Endodermal cell (in vitro differentiated cells): Measurements from ENCODE around the gene GATA2. TPM values are rescaled to one million over a fixed set of nuclear protein-coding genes. Genes with fewer than 3 reads are reported as not detected.
A peak's percentile ranks its signal among the peaks of the same experiment; 100 is the strongest.

Experiments used
- DNase-seq: peaks from one replicate; pipeline ENCODE4 v3.0.0-alpha.2; 2017
- H3K27ac ChIP-seq: 2 replicates; pipeline ENCODE4 v1.5.1; 2013; ENCODE audit warnings: mild to moderate bottlenecking, low read depth, low read length, moderate library complexity
- H3K27me3 ChIP-seq: 2 replicates; pipeline ENCODE4 v1.6.1; 2013; ENCODE audit warnings: mild to moderate bottlenecking, low read length, moderate library complexity; ENCODE audit not compliant: insufficient read depth, control insufficient read depth, poor library complexity, severe bottlenecking
- H3K36me3 ChIP-seq: 2 replicates; pipeline ENCODE4 v1.7.0; 2013; ENCODE audit warnings: mild to moderate bottlenecking, low read length, moderate library complexity; ENCODE audit not compliant: control insufficient read depth, insufficient read depth
- H3K4me1 ChIP-seq: one replicate; pipeline ENCODE4 v1.7.0; 2013; ENCODE audit warnings: low read length; ENCODE audit not compliant: control insufficient read depth, insufficient read depth
- H3K4me3 ChIP-seq: 2 replicates; pipeline ENCODE4 v1.5.1; 2013; ENCODE audit warnings: mild to moderate bottlenecking, low read length, moderate library complexity
- H3K9ac ChIP-seq: 2 replicates; pipeline ENCODE4 v1.6.1; 2013; ENCODE audit warnings: mild to moderate bottlenecking, low read length, moderate library complexity; ENCODE audit not compliant: poor library complexity, severe bottlenecking; ENCODE audit errors: extremely low read depth
- H3K9me3 ChIP-seq: 2 replicates; pipeline ENCODE4 v1.6.1; 2013; ENCODE audit warnings: mild to moderate bottlenecking, low read length, moderate library complexity; ENCODE audit not compliant: control insufficient read depth
- H3K27ac Mint-ChIP-seq: 2 replicates; pipeline ENCODE4 v1.8.0; 2020; ENCODE audit warnings: mixed read lengths
- H3K27me3 Mint-ChIP-seq: 2 replicates; pipeline ENCODE4 v1.8.0; 2021; ENCODE audit warnings: mild to moderate bottlenecking, mixed read lengths; ENCODE audit not compliant: insufficient read depth
- H3K36me3 Mint-ChIP-seq: 2 replicates; pipeline ENCODE4 v1.8.0; 2020; ENCODE audit warnings: low read depth, mixed read lengths
- H3K4me1 Mint-ChIP-seq: 2 replicates; pipeline ENCODE4 v1.8.0; 2020; ENCODE audit warnings: mixed read lengths
- H3K4me3 Mint-ChIP-seq: 2 replicates; pipeline ENCODE4 v1.8.0; 2020; ENCODE audit warnings: mild to moderate bottlenecking, moderate library complexity, mixed read lengths
- H3K9me3 Mint-ChIP-seq: 2 replicates; pipeline ENCODE4 v1.8.0; 2020; ENCODE audit warnings: mild to moderate bottlenecking, mixed read lengths
- WGBS, 2 experiments: methylation state at CpG; one replicate each; pipeline versions ENCODE4 v1.1.5 to v1.1.7; 2013; ENCODE audit warnings: missing lambda C conversion rate in 2 of 2, mixed read lengths in 1 of 2; ENCODE audit not compliant: insufficient coverage in 1 of 2, insufficient read length in 1 of 2; 5-methylcytosine and 5-hydroxymethylcytosine counted together
- total RNA-seq, 2 donors: library from RNA; stranded (reverse); fragmentation: NEBNext Ultra II Directional in 1 of 2; extraction: Animal tissue kit (Norgen Biotek cat#: 25700) in 1 of 2; gene quantifications; 2 replicates in 1 of 2; 3 replicates in 1 of 2; pipeline ENCODE4 v1.2.1, GENCODE V29; 2021
- TF ChIP-seq, protein P1 (sequence below): fragments of 200-600 bp; sonication (generic); conservative IDR thresholded peaks from 2 replicates; pipeline ENCODE4 v1.5.0; 2021; ENCODE audit warnings: antibody characterized with exemption, mild to moderate bottlenecking

The GATA2 gene
- total RNA-seq, 2 donors from 2014 or later, result 1.2 to 1.6 TPM

DNA sequence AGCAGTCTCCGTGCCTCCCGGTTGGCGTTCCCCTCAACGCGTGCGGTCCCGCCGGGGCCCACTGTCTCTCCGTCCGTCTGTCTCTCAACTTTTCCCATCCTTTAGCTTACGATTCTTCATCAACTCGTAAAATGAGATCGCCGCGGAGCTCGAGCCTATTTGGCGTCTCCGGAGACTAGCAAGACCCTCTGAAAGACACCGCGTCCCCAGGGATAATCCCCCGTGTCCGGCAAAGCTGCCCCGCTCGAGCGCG, 3.4 kb downstream of the GATA2 start:
- H3K27me3 ChIP-seq, result peaks cover 100% of the 10 kb centered on the region
- H3K9ac ChIP-seq, result no peak overlapping the region

DNA sequence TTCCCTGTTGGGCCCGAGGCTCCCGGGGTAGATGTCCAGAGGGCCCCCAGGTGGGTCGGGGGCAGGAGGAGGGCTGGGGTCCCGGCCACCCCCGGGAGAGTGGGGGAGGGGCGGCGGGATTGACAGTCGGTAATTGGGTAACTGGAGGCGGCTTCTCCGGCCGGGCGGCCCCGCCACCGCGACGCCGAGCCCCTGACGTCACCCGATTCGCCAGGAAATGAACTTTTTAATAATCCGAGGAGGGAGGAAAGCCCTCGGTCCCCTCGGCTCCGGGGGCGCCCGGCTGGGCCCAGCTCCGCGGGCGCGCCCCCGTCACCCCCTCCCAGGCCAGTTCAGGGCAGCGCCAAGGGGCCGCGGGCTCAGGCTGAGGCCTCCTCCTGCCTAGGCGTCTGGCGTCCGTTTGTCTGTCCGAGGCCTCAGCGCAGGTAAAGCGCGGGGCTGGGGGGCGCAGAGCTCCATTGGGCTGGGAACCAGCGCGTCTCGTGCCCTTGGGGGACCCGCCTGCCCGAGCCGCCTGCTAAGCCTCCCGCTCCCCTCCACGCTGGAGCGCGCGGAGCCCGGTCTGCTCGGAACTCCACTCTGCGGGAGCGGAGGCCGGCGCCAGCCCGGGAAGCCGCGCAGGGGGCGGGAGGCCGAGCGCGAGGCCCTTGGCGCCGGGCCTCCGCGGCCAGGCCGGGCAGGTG, 3.9 kb downstream of the GATA2 start:
- no peaks in the 10 kb centered on the region for H3K9me3 Mint-ChIP-seq
- H3K36me3 Mint-ChIP-seq, result no peaks in the 10 kb centered on the region
- H3K27me3 ChIP-seq, result peaks cover 100% of the 10 kb centered on the region
- H3K9me3 ChIP-seq, result no peaks in the 10 kb centered on the region
- no peaks in the 10 kb centered on the region for H3K36me3 ChIP-seq
- peak overlapping the region; percentile 62 for H3K4me3 Mint-ChIP-seq
- peaks cover 5% of the 10 kb centered on the region for H3K4me1 ChIP-seq
- no peak overlapping the region for H3K9ac ChIP-seq
- peak; percentile 79 for DNase-seq
- H3K4me3 ChIP-seq, result peak overlapping the region; percentile 71
- no peak overlapping the region for H3K27ac ChIP-seq
- H3K27me3 Mint-ChIP-seq, result peaks cover 94% of the 10 kb centered on the region
- TF ChIP-seq, protein P1, sequence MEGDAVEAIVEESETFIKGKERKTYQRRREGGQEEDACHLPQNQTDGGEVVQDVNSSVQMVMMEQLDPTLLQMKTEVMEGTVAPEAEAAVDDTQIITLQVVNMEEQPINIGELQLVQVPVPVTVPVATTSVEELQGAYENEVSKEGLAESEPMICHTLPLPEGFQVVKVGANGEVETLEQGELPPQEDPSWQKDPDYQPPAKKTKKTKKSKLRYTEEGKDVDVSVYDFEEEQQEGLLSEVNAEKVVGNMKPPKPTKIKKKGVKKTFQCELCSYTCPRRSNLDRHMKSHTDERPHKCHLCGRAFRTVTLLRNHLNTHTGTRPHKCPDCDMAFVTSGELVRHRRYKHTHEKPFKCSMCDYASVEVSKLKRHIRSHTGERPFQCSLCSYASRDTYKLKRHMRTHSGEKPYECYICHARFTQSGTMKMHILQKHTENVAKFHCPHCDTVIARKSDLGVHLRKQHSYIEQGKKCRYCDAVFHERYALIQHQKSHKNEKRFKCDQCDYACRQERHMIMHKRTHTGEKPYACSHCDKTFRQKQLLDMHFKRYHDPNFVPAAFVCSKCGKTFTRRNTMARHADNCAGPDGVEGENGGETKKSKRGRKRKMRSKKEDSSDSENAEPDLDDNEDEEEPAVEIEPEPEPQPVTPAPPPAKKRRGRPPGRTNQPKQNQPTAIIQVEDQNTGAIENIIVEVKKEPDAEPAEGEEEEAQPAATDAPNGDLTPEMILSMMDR, result no peak
- WGBS, 2 experiments, result 1% methylated on average over 21 to 71 of the region's 71 CpGs
- H3K4me1 Mint-ChIP-seq, result peaks cover 24% of the 10 kb centered on the region
- no peak overlapping the region for H3K27ac Mint-ChIP-seq

More for the DNA sequence above, 3.4 kb downstream of the GATA2 start:
- no peak overlapping the region for H3K27ac Mint-ChIP-seq
- H3K27me3 Mint-ChIP-seq, result peaks cover 94% of the 10 kb centered on the region
- no peaks in the 10 kb centered on the region for H3K9me3 Mint-ChIP-seq
- 0 to 1% methylated on average over 6 to 26 of the region's 26 CpGs for WGBS, 2 experiments
- DNase-seq, result no peak
- no peaks in the 10 kb centered on the region for H3K36me3 Mint-ChIP-seq
- TF ChIP-seq, protein P1, result no peak
- Histone ChIP-seq H3K9me3 (no peaks in the 10 kb centered on the region), H3K4me1 (peaks cover 5% of the 10 kb centered on the region), H3K36me3 (no peaks in the 10 kb centered on the region), H3K4me3 (peak overlapping the region; percentile 71), H3K27ac (no peak overlapping the region)
- peaks cover 24% of the 10 kb centered on the region for H3K4me1 Mint-ChIP-seq
- peak overlapping the region; percentile 62 for H3K4me3 Mint-ChIP-seq

DNA sequence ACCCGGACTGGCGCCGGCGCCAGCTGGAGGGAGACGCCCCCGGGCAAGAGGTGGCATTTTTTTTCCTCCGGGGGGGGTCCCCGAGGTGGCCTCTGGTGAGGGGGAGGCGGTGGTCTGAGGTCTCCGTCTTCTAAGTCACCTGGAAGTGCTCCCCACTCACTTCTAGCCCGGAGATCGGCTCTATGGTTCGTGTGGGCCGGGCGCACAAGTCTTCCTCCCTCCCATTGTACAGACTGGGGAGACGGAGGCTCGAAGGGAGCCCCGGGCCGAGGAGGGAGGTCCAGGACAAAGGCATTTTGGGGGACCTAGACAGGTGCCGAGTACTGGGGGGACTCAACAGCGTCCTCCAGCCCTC, 4.4 kb downstream of the GATA2 start:
- H3K4me1 Mint-ChIP-seq, result peaks cover 29% of the 10 kb centered on the region
- Histone ChIP-seq H3K36me3 (no peaks in the 10 kb centered on the region), H3K9me3 (no peaks in the 10 kb centered on the region), H3K4me3 (peak overlapping the region; percentile 71), H3K27me3 (peaks cover 100% of the 10 kb centered on the region), H3K4me1 (peaks cover 8% of the 10 kb centered on the region), H3K9ac (no peak overlapping the region), H3K27ac (no peak overlapping the region)
- no peaks in the 10 kb centered on the region for H3K9me3 Mint-ChIP-seq
- peak overlapping the region; percentile 62 for H3K4me3 Mint-ChIP-seq
- WGBS, 2 experiments, result 1 to 2% methylated on average over 9 to 21 of the region's 21 CpGs
- DNase-seq, result no peak
- peaks cover 94% of the 10 kb centered on the region for H3K27me3 Mint-ChIP-seq
- no peak overlapping the region for H3K27ac Mint-ChIP-seq
- no peaks in the 10 kb centered on the region for H3K36me3 Mint-ChIP-seq
- TF ChIP-seq, protein P1, result no peak
